OCI-LY3 (cell line): ENCODE results near the gene RC3H2.
A peak's percentile ranks its signal among the peaks of the same experiment; 100 is the strongest.

Experiments used
- H2AFZ ChIP-seq: fragments of 200-600, 300-600 bp; shearing (Covaris generic); 2 replicates; pipeline ENCODE4 v1.6.0; 2014; ENCODE audit warnings: antibody characterized with exemption, low read depth, low read length
- H3K27ac ChIP-seq: fragments of 200-600, 300-600 bp; sonication (generic); 2 replicates; pipeline ENCODE4 v1.5.1; 2014; ENCODE audit warnings: mild to moderate bottlenecking, low read length, moderate library complexity, mixed read lengths
- H3K27me3 ChIP-seq: fragments of 200-600, 300-600 bp; sonication (generic); 2 replicates; pipeline ENCODE4 v1.6.1; 2014; ENCODE audit warnings: low read depth, low read length, mixed read lengths
- H3K36me3 ChIP-seq: fragments of 200-600, 300-600 bp; sonication (generic); replicated peaks from 2 replicates; pipeline ENCODE3; 2014; ENCODE audit warnings: low read depth, low read length, mixed read lengths
- H3K4me1 ChIP-seq: fragments of 300-600, 200-600 bp; sonication (generic); 2 replicates; pipeline ENCODE4 v1.6.1; 2014; ENCODE audit warnings: low read length, mixed read lengths
- H3K4me2 ChIP-seq: fragments of 200-600, 300-600 bp; sonication (generic); 2 replicates; pipeline ENCODE4 v1.6.1; 2014; ENCODE audit warnings: low read length, mixed read lengths
- H3K4me3 ChIP-seq: fragments of 300-600, 200-600 bp; sonication (generic); 2 replicates; pipeline ENCODE4 v1.5.1; 2014; ENCODE audit warnings: antibody characterized with exemption, mild to moderate bottlenecking, low read length, moderate library complexity
- H3K79me2 ChIP-seq: fragments of 300-600, 200-600 bp; shearing (Covaris generic); 2 replicates; pipeline ENCODE4 v1.6.1; 2014; ENCODE audit warnings: mild to moderate bottlenecking, low read length, mixed read lengths
- H3K9ac ChIP-seq: fragments of 300-600, 200-600 bp; shearing (Covaris generic); 2 replicates; pipeline ENCODE4 v1.6.0; 2014; ENCODE audit warnings: mild to moderate bottlenecking, low read length, moderate library complexity
- H3K9me3 ChIP-seq: fragments of 200-600, 300-600 bp; shearing (Covaris generic); 2 replicates; pipeline ENCODE4 v1.6.1; 2014; ENCODE audit warnings: low read length, mixed read lengths; ENCODE audit not compliant: insufficient read depth
- H4K20me1 ChIP-seq: fragments of 200-600, 300-600 bp; sonication (generic); 2 replicates; pipeline ENCODE4 v1.6.1; 2016; ENCODE audit warnings: low read length, mixed read lengths; ENCODE audit not compliant: insufficient read depth
- EZH2phosphoT487 ChIP-seq: fragments of 200-600 bp; shearing (Covaris generic); IDR thresholded peaks from 2 replicates; pipeline ENCODE4 v1.6.1; 2018; ENCODE audit warnings: antibody characterized with exemption, mixed run types, low read depth
- TF ChIP-seq, protein P1 (sequence below): fragments of 200-600, 300-600 bp; sonication (generic); IDR thresholded peaks from 2 replicates; pipeline ENCODE4 v1.5.1; 2014; ENCODE audit warnings: antibody characterized with exemption, low read length, low read depth

The RC3H2 gene

DNA sequence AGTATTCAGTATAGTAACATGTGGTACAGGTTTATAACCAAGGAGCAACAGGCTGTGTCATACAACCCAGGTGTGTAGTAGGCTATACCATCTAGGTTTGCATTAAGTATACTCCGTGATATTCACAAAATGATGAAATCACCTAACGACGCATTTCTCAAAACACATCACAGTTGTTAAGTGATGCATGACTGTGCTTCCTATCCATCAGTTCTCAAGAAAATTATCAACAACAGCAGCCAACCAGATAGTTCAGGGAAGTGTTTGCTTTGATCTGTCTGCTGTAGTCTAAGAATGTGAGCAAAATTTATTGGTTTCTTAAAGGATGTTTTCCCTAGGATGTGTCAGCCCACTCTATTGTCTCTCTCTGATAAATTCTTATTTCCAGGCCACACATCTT lies 18.8 kb upstream of the RC3H2 start:
- H3K4me3 ChIP-seq: no peak overlapping the region
- no peaks in the 10 kb centered on the region for H4K20me1 ChIP-seq
- H3K79me2 ChIP-seq: peaks cover 44% of the 10 kb centered on the region
- peaks cover 13% of the 10 kb centered on the region for H3K36me3 ChIP-seq
- H3K27me3 ChIP-seq: no peaks in the 10 kb centered on the region
- no peak overlapping the region for H2AFZ ChIP-seq
- no peak overlapping the region for H3K4me2 ChIP-seq
- no peak overlapping the region for H3K27ac ChIP-seq
- H3K4me1 ChIP-seq: peaks cover 12% of the 10 kb centered on the region
- TF ChIP-seq EZH2phosphoT487: no peak
- TF ChIP-seq, protein P1, sequence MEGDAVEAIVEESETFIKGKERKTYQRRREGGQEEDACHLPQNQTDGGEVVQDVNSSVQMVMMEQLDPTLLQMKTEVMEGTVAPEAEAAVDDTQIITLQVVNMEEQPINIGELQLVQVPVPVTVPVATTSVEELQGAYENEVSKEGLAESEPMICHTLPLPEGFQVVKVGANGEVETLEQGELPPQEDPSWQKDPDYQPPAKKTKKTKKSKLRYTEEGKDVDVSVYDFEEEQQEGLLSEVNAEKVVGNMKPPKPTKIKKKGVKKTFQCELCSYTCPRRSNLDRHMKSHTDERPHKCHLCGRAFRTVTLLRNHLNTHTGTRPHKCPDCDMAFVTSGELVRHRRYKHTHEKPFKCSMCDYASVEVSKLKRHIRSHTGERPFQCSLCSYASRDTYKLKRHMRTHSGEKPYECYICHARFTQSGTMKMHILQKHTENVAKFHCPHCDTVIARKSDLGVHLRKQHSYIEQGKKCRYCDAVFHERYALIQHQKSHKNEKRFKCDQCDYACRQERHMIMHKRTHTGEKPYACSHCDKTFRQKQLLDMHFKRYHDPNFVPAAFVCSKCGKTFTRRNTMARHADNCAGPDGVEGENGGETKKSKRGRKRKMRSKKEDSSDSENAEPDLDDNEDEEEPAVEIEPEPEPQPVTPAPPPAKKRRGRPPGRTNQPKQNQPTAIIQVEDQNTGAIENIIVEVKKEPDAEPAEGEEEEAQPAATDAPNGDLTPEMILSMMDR: no peak
- no peak overlapping the region for H3K9ac ChIP-seq
- H3K9me3 ChIP-seq: no peaks in the 10 kb centered on the region; the same call in 1 of the 2 replicates

DNA sequence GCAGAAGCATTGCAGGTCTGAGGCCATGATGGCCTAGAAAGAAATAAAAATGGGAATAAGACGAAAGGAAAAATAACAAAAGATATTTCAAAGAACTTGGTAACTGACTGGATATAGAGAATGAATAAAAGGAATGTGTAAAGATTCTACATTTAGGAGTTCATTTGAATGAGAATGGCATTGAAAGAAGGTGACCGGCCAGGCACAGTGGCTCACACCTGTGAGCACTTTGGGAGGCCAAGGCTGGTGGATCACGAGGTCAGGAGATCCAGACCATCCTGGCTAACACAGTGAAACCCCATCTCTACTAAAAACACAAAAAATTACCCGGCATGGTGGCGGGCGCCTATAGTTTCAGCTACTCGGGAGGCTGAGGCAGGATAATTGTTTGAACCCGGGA lies 17.6 kb upstream of the RC3H2 start:
- H3K4me1 ChIP-seq: peaks cover 12% of the 10 kb centered on the region
- no peak overlapping the region for H3K4me2 ChIP-seq
- no peaks in the 10 kb centered on the region for H4K20me1 ChIP-seq
- no peaks in the 10 kb centered on the region for H3K27me3 ChIP-seq
- H3K9ac ChIP-seq: no peak overlapping the region
- H2AFZ ChIP-seq: no peak overlapping the region
- H3K79me2 ChIP-seq: peaks cover 35% of the 10 kb centered on the region
- TF ChIP-seq, protein P1: no peak
- no peak for TF ChIP-seq EZH2phosphoT487
- peaks cover 15% of the 10 kb centered on the region for H3K36me3 ChIP-seq
- H3K4me3 ChIP-seq: no peak overlapping the region
- no peaks in the 10 kb centered on the region; the same call in 1 of the 2 replicates for H3K9me3 ChIP-seq
- no peak overlapping the region for H3K27ac ChIP-seq

DNA sequence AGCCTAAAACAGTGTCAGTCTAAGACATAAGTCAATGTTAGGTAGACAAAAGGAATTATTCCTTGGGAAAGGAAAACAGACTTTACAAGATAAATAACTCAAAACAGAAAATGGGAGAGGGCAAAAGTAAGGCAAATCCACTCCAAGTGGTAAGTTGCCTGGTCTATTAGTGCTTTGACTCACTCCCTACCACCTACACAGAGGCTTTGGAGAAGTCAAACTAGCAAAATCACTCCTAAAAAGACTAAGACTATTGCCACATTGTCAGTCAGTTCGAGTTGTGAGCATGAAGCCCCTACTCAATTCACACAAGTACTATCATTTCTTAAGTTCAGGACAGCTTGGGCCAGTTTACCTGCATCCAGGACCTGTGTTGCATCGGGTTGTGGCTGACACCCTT lies 13.2 kb upstream of the RC3H2 start:
- H2AFZ ChIP-seq: no peak overlapping the region
- H3K9ac ChIP-seq: no peak overlapping the region
- H4K20me1 ChIP-seq: no peaks in the 10 kb centered on the region
- peaks cover 4% of the 10 kb centered on the region for H3K4me1 ChIP-seq
- no peaks in the 10 kb centered on the region for H3K9me3 ChIP-seq
- H3K36me3 ChIP-seq: peaks cover 13% of the 10 kb centered on the region
- no peak overlapping the region for H3K27ac ChIP-seq
- H3K79me2 ChIP-seq: peaks cover 15% of the 10 kb centered on the region
- no peak overlapping the region for H3K4me2 ChIP-seq
- no peaks in the 10 kb centered on the region for H3K27me3 ChIP-seq
- TF ChIP-seq, protein P1: no peak
- TF ChIP-seq EZH2phosphoT487: no peak
- H3K4me3 ChIP-seq: no peak overlapping the region

DNA sequence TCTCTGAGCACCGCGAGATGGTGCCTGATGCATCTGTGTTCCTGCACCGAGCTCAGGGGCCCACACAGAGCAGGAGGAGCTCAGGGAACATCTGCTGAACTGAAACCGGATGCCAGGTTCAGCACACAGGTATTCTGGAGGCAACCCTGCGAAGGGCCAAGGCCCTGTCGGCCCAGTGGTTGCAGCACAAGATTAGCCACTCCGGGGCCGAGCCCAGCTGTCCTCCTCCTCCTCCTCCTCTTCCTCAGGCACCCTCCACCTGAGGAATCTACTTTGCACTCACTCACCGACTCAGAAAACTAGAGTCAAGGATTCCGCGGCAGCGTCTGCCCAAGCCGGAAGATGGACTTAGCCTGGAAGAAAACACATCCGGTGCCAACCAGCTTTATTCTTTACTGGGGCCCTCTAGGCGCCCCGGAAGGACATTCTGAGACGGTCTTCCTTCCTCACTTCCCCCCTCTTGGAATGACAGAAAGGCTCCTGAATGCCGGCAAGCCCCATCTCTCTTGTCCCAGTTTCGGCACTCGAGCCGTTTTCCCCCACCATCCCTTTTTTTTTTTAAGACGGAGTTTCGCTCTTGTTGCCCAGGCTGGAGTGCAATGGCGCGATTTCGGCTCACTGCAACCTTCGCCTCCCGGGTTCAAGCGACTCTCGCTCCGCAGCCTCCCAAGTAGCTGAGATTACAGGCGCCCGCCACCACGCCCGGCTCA lies 8.0 kb upstream of the RC3H2 start, which contains the start of gene ZBTB6:
Gene ZBTB6 (minus strand): TSS at position 360 of the 710 bp plus-strand sequence. CDS start 1,251 bp downstream, outside the sequence.
- peak within 1 kb of the TSS; percentile 93 for H3K4me3 ChIP-seq
- H3K4me1 ChIP-seq: peaks cover 13% of the 10 kb centered on the region
- H2AFZ ChIP-seq: peak within 1 kb of the TSS; percentile 12
- TF ChIP-seq, protein P1: peak; percentile 24; the same call in 1 of the 2 replicates
- no peak for TF ChIP-seq EZH2phosphoT487
- peaks cover 48% of the 10 kb centered on the region for H3K79me2 ChIP-seq
- peaks cover 22% of the 10 kb centered on the region for H3K36me3 ChIP-seq
- peak within 1 kb of the TSS; percentile 87 for H3K4me2 ChIP-seq
- peak within 1 kb of the TSS; percentile 99 for H3K27ac ChIP-seq
- no peaks in the 10 kb centered on the region for H3K9me3 ChIP-seq
- H3K27me3 ChIP-seq: no peaks in the 10 kb centered on the region
- H3K9ac ChIP-seq: peak within 1 kb of the TSS; percentile 82
- no peaks in the 10 kb centered on the region for H4K20me1 ChIP-seq
